ENCODE results near the gene SCN4B.

Gene SCN4B

GRCh38 chr11:118142081-118142480, 10.5 kb downstream of the SCN4B start:
- no peaks in the 10 kb centered on the region for H4K20me1 ChIP-seq (ENCODE audit: insufficient read depth, low read length, poor library complexity, severe bottlenecking)
- H3K27me3 ChIP-seq (ENCODE audit: insufficient read depth, low read length, poor library complexity, severe bottlenecking), result no peaks in the 10 kb centered on the region
- no peak overlapping the region for H2AFZ ChIP-seq (ENCODE audit: low read length)
- H3K36me3 ChIP-seq (ENCODE audit: insufficient read depth, low read length), result no peaks in the 10 kb centered on the region
- no peaks in the 10 kb centered on the region for H3F3A ChIP-seq (ENCODE audit: low read depth)
- no peaks in the 10 kb centered on the region for H3K4me1 ChIP-seq (ENCODE audit: insufficient read depth, low read length, poor library complexity, severe bottlenecking)
- no peak overlapping the region for H3K9ac ChIP-seq (ENCODE audit: low read depth, low read length, poor library complexity, severe bottlenecking)
- H3K79me2 ChIP-seq (ENCODE audit: insufficient read depth, low read length), result no peaks in the 10 kb centered on the region
- no peak overlapping the region for H3K4me2 ChIP-seq (ENCODE audit: low read depth, low read length, poor library complexity, severe bottlenecking)
- TF ChIP-seq CTCF (conservative IDR thresholded peaks at IDR 0.05; ENCODE audit: low read length) (no peak), EZH2phosphoT487 (IDR thresholded peaks at IDR 0.05; ENCODE audit: borderline replicate concordance) (no peak)
- no peaks in the 10 kb centered on the region for H3K9me3 ChIP-seq (ENCODE audit: insufficient read depth, low read depth, low read length)
- no peak overlapping the region for H3K4me3 ChIP-seq (ENCODE audit: low read length, poor library complexity, severe bottlenecking)
- H3K9me2 ChIP-seq (replicated peaks; ENCODE audit: low read depth, low read length), result no peaks in the 10 kb centered on the region

GRCh38 chr11:118139578-118139977, 13.0 kb downstream of the SCN4B start:
- Histone ChIP-seq H3K36me3 (ENCODE audit: insufficient read depth, low read length) (no peaks in the 10 kb centered on the region), H3K9ac (ENCODE audit: low read depth, low read length, poor library complexity, severe bottlenecking) (no peak overlapping the region), H3K4me3 (ENCODE audit: low read length, poor library complexity, severe bottlenecking) (no peak overlapping the region), H3K4me2 (ENCODE audit: low read depth, low read length, poor library complexity, severe bottlenecking) (no peak overlapping the region), H4K20me1 (ENCODE audit: insufficient read depth, low read length, poor library complexity, severe bottlenecking) (no peaks in the 10 kb centered on the region), H3K79me2 (ENCODE audit: insufficient read depth, low read length) (no peaks in the 10 kb centered on the region), H3K27me3 (ENCODE audit: insufficient read depth, low read length, poor library complexity, severe bottlenecking) (no peaks in the 10 kb centered on the region), H3K4me1 (ENCODE audit: insufficient read depth, low read length, poor library complexity, severe bottlenecking) (no peaks in the 10 kb centered on the region), H3K9me3 (ENCODE audit: insufficient read depth, low read depth, low read length) (no peaks in the 10 kb centered on the region), H3K9me2 (replicated peaks; ENCODE audit: low read depth, low read length) (no peaks in the 10 kb centered on the region), H2AFZ (ENCODE audit: low read length) (no peak overlapping the region), H3F3A (ENCODE audit: low read depth) (no peaks in the 10 kb centered on the region)
- no peak for TF ChIP-seq CTCF (conservative IDR thresholded peaks at IDR 0.05; ENCODE audit: low read length)
- no peak for TF ChIP-seq EZH2phosphoT487 (IDR thresholded peaks at IDR 0.05; ENCODE audit: borderline replicate concordance)

- Histone ChIP-seq H4K20me1 (ENCODE audit: insufficient read depth, low read length, poor library complexity, severe bottlenecking) (no peaks in the 10 kb centered on the region), H3K79me2 (ENCODE audit: insufficient read depth, low read length) (no peaks in the 10 kb centered on the region), H2AFZ (ENCODE audit: low read length) (no peak overlapping the region), H3K9ac (ENCODE audit: low read depth, low read length, poor library complexity, severe bottlenecking) (no peak overlapping the region), H3K27me3 (ENCODE audit: insufficient read depth, low read length, poor library complexity, severe bottlenecking) (no peaks in the 10 kb centered on the region), H3K9me3 (ENCODE audit: insufficient read depth, low read depth, low read length) (no peaks in the 10 kb centered on the region), H3K4me2 (ENCODE audit: low read depth, low read length, poor library complexity, severe bottlenecking) (no peak overlapping the region), H3F3A (ENCODE audit: low read depth) (no peaks in the 10 kb centered on the region), H3K4me3 (ENCODE audit: low read length, poor library complexity, severe bottlenecking) (no peak overlapping the region), H3K9me2 (replicated peaks; ENCODE audit: low read depth, low read length) (no peaks in the 10 kb centered on the region), H3K4me1 (ENCODE audit: insufficient read depth, low read length, poor library complexity, severe bottlenecking) (no peaks in the 10 kb centered on the region), H3K36me3 (ENCODE audit: insufficient read depth, low read length) (no peaks in the 10 kb centered on the region)
- TF ChIP-seq EZH2phosphoT487 (IDR thresholded peaks at IDR 0.05; ENCODE audit: borderline replicate concordance) (no peak), CTCF (conservative IDR thresholded peaks at IDR 0.05; ENCODE audit: low read length) (no peak)
These were observed 13.7 kb downstream of the SCN4B start for GRCh38 chr11:118138839-118139420.

Measured in Loucy (cell line).